Activated CD4-positive, alpha-beta memory T cell treated with anti-CD3 and anti-CD28 coated beads for 36 hours (primary cell): ENCODE measurements around the gene CECR2. TPM values are rescaled to one million over a fixed set of nuclear protein-coding genes. Genes with fewer than 3 reads are reported as not detected.

Source experiments
- CTCF ChIA-PET: fragments of 350-600 bp; sonication (Branson Sonifier 250); formaldehyde crosslinking; loops from one replicate; lab custom pipeline; 2021; ENCODE audit warnings: antibody characterized with exemption, inconsistent platforms; lab: Charles Lee
- POLR2A ChIA-PET: fragments of 350-600 bp; sonication (Branson Sonifier 250); formaldehyde crosslinking; loops from one replicate; lab custom pipeline; 2021; ENCODE audit warnings: antibody characterized with exemption; lab: Charles Lee
- DNase-seq: peaks from one replicate; pipeline ENCODE4 v3.0.0-alpha.2; 2020
- H3K27ac Mint-ChIP-seq: one replicate; pipeline ENCODE4 v1.8.0; 2021; ENCODE audit warnings: mixed read lengths
- H3K27me3 Mint-ChIP-seq: one replicate; pipeline ENCODE4 v1.8.0; 2021; ENCODE audit warnings: mixed read lengths
- H3K36me3 Mint-ChIP-seq: one replicate; pipeline ENCODE4 v1.8.0; 2021; ENCODE audit warnings: mixed read lengths
- H3K4me1 Mint-ChIP-seq: one replicate; pipeline ENCODE4 v1.8.0; 2021; ENCODE audit warnings: low read depth, mixed read lengths
- H3K4me3 Mint-ChIP-seq: one replicate; pipeline ENCODE4 v1.8.0; 2021; ENCODE audit warnings: mild to moderate bottlenecking, mixed read lengths
- H3K9me3 Mint-ChIP-seq: one replicate; pipeline ENCODE4 v1.8.0; 2021; ENCODE audit warnings: mixed read lengths
- intact Hi-C: fragments of 100-400 bp; cut with micrococcal nuclease; formaldehyde crosslinking; loops from one replicate; pipeline ENCODE4 v1.15.1; 2023
- total RNA-seq, 2 experiments: library from RNA; stranded (reverse); gene quantifications; one replicate each; pipeline ENCODE4 v1.2.3, GENCODE V29; 2021

The CECR2 gene
- total RNA-seq, 2 experiments from 2014 or later, result not detected

DNA sequence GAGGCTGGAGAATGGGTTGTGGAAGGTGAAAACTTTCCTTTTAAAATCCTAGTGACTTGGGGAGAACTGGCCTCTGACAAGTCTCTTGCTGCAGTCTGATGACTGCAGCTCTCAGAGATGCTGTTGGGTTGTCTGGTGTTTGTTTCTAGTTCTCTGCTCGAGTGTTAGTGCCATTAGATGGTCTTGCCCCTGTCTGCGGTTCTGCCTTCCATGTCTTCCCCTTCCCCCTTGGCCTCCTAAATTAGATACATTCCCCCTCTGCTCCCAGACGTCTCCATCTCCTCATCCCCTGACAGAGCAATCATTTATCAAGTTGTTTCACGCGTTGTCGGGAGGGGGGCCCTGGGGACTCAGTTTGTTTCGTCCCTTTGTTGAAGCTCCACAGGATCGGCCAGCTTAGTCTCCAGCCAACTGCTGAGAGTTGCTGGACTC, 67.7 kb downstream of the CECR2 start:
- Mint-ChIP-seq H3K27me3 (peaks cover 8% of the 10 kb centered on the region), H3K4me3 (no peak overlapping the region), H3K4me1 (no peaks in the 10 kb centered on the region), H3K27ac (no peak overlapping the region), H3K9me3 (no peaks in the 10 kb centered on the region), H3K36me3 (no peaks in the 10 kb centered on the region)
- ChIA-PET POLR2A (no interaction called here), CTCF (no interaction called here)
- intact Hi-C loops, result no loop called here
- DNase-seq, result no peak

DNA sequence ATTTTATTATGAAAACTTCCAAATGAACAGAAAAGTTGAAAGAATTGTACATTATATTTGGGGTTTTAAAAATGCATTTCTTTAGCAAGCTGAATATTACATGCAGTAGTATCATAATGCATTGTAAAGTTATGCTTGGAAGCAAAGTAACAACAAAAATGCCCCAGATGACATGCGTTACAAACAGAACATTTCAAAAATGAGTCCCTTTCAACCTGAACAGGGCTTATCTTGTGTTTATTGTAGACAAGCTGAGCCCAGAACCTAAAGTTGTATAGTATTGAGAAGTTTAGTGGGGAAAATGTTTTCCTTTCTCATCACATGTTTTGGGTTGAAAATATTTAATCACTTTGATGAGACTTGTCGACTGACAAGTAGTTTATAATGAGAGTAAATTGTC, 68.8 kb downstream of the CECR2 start:
- Mint-ChIP-seq H3K4me3 (no peak overlapping the region), H3K4me1 (no peaks in the 10 kb centered on the region), H3K27me3 (peaks cover 6% of the 10 kb centered on the region), H3K36me3 (no peaks in the 10 kb centered on the region), H3K27ac (no peak overlapping the region), H3K9me3 (no peaks in the 10 kb centered on the region)
- intact Hi-C loops, result no loop called here
- ChIA-PET CTCF (interaction anchor here (1.5 kb wide), 1 partner anchor 64 kb away, joined by 4 read pairs; no protein-coding TSS in a partner anchor), POLR2A (no interaction called here)
- DNase-seq, result no peak

DNA sequence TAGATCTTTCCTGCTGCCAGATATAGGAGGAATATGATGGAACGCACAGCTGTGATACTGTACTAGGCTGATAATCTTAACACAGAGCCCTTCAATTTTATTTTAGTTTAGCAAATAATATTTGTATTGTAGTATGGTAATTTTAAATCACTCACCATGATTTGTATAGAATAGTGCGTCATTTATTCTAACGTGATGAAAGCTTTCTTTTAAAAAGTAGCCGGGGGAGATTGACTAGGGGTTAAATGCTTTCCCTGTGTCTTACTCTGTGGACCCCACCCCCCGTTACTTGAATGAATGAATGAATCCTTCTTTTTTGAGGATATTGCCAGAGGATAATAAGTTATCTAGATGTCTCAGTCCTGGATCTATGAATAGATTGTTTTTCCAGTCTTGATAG, 72.1 kb downstream of the CECR2 start:
- intact Hi-C loops, result no loop called here
- CTCF ChIA-PET, result no interaction called here
- POLR2A ChIA-PET, result no interaction called here
- Mint-ChIP-seq H3K9me3 (no peaks in the 10 kb centered on the region), H3K27me3 (peaks cover 6% of the 10 kb centered on the region), H3K4me1 (no peaks in the 10 kb centered on the region), H3K27ac (no peak overlapping the region), H3K4me3 (no peak overlapping the region), H3K36me3 (no peaks in the 10 kb centered on the region)
- DNase-seq, result no peak

DNA sequence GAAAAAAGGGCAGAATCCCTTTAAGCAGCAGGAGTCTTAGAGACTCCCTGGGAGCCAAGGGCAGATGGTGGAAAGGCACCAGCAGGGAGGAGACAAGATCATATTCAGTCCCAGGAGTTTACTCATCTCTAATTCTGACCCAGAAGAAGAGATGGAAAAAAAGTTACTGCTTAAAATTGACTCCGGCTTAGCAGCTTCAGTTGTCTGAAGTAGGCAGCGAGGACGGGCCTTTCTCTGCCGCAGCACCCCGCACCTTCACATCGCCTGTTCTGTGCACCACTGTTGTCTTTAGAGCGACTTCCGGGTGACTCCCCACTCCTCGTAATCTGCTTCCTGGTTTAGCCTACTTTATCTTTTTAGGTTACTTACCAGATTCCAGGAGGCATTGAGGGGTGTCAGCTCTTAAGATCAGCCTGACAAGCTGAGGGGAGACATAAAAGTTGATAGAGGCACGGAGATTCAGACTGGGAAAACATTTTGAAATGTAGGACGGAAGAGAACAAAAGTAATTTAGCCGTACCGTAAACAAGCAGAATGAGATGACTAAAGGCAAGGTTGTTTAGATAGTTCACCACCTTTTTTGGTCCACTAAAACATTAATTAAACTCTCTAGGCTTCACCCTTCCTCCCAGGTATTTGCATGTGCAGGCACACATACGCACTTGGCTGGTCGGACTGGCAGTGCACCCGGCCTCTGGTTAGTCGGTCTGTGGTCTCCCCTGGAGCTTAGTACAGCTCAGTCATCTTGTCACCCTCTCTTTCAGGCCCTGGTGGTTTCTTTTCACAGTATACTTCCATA, 74.3 kb downstream of the CECR2 start:
- no peak for DNase-seq
- Mint-ChIP-seq H3K36me3 (no peaks in the 10 kb centered on the region), H3K4me1 (no peaks in the 10 kb centered on the region), H3K27ac (no peak overlapping the region), H3K27me3 (no peaks in the 10 kb centered on the region), H3K9me3 (no peaks in the 10 kb centered on the region), H3K4me3 (no peak overlapping the region)
- intact Hi-C loops, result no loop called here
- ChIA-PET POLR2A (no interaction called here), CTCF (no interaction called here)

DNA sequence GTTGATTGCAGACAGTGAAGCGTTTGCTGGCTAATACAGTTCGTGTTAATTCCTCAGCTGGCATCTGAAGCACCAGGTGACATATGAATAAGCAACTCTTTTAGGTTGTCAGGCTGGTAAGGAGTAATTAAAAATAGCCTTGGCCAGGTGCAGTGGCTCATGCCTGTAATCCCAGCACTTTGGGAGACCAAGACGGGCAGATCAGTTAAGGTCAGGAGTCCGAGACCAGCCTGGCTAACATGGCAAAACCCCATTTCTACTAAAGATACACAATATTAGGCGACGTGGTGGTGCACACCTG, 74.9 kb downstream of the CECR2 start:
- H3K9me3 Mint-ChIP-seq, result no peaks in the 10 kb centered on the region
- DNase-seq, result no peak
- H3K27ac Mint-ChIP-seq, result no peak overlapping the region
- no peak overlapping the region for H3K4me3 Mint-ChIP-seq
- no peaks in the 10 kb centered on the region for H3K27me3 Mint-ChIP-seq
- CTCF ChIA-PET, result no interaction called here
- intact Hi-C loops, result no loop called here
- H3K36me3 Mint-ChIP-seq, result no peaks in the 10 kb centered on the region
- no peaks in the 10 kb centered on the region for H3K4me1 Mint-ChIP-seq
- POLR2A ChIA-PET, result no interaction called here

DNA sequence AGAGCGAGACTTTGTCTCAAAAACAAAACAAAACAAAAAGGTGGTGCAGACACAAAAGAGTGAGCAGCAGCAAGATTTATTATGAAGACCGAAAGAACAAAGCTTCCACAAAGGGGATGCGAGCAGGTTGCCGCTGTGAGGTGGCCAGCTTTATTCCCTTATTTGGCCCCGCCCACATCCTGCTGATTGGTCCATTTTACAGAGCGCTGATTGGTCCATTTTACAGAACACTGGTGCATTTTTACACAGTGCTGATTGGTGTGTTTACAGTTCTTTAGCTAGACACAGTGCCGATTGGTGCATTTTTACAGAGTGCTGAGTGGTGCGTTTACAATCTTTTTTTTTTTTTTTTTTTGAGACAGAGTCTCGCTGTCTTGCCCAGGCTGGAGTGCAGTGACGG, 77.4 kb downstream of the CECR2 start:
- POLR2A ChIA-PET, result no interaction called here
- no peak overlapping the region for H3K4me3 Mint-ChIP-seq
- H3K36me3 Mint-ChIP-seq, result no peaks in the 10 kb centered on the region
- DNase-seq, result no peak
- no peaks in the 10 kb centered on the region for H3K27me3 Mint-ChIP-seq
- intact Hi-C loops, result no loop called here
- no peaks in the 10 kb centered on the region for H3K4me1 Mint-ChIP-seq
- CTCF ChIA-PET, result interaction anchor here (0.7 kb wide), 1 partner anchor 81 kb away, joined by 3 read pairs; no protein-coding TSS in a partner anchor
- no peaks in the 10 kb centered on the region for H3K9me3 Mint-ChIP-seq
- no peak overlapping the region for H3K27ac Mint-ChIP-seq

DNA sequence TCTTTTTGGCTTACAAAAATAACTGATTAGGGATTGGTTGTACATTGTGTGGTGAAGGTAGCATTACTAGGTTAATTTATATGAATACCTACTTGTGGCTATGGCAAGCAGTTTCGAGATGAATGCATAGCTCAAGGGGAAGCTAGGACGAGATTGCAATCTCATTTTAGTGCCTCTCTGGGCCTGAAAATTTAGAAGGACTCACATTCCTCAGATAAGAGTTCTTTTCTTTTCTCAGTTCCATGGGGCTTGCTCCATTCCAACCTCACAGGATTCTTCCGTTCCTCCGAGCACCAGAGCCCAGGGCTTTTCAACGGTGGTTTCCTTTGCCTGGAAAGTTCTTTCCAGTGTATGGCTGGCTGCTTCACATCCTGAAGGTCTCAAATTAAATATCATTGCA, 82.1 kb downstream of the CECR2 start:
- H3K4me1 Mint-ChIP-seq, result no peaks in the 10 kb centered on the region
- POLR2A ChIA-PET, result no interaction called here
- H3K36me3 Mint-ChIP-seq, result no peaks in the 10 kb centered on the region
- H3K27ac Mint-ChIP-seq, result no peak overlapping the region
- CTCF ChIA-PET, result no interaction called here
- H3K4me3 Mint-ChIP-seq, result no peak overlapping the region
- no peak for DNase-seq
- no peaks in the 10 kb centered on the region for H3K9me3 Mint-ChIP-seq
- H3K27me3 Mint-ChIP-seq, result no peaks in the 10 kb centered on the region
- intact Hi-C loops, result no loop called here

DNA sequence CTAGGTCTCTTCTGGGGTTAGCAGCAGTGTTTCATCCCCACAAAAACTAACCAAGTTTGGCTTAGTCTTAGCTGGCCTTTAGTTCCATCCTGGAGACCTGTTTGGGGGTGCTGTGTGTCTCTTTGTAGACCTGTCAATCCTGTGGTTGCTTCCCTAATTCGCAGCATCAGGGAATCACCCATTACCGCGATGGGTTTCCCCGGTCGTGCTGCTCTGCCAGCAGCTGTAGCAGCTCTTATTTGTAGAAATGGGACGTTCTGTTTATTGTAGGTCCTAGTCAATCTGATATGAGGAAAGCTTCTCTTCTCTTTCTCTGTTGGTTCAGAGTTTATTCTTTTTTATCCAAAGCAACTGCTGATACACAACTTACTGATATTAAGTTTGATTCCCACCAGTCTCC, 91.6 kb downstream of the CECR2 start:
- H3K9me3 Mint-ChIP-seq, result no peaks in the 10 kb centered on the region
- no peak overlapping the region for H3K4me3 Mint-ChIP-seq
- POLR2A ChIA-PET, result no interaction called here
- no peak for DNase-seq
- intact Hi-C loops, result no loop called here
- CTCF ChIA-PET, result no interaction called here
- no peaks in the 10 kb centered on the region for H3K27me3 Mint-ChIP-seq
- no peak overlapping the region for H3K27ac Mint-ChIP-seq
- H3K36me3 Mint-ChIP-seq, result no peaks in the 10 kb centered on the region
- H3K4me1 Mint-ChIP-seq, result no peaks in the 10 kb centered on the region

DNA sequence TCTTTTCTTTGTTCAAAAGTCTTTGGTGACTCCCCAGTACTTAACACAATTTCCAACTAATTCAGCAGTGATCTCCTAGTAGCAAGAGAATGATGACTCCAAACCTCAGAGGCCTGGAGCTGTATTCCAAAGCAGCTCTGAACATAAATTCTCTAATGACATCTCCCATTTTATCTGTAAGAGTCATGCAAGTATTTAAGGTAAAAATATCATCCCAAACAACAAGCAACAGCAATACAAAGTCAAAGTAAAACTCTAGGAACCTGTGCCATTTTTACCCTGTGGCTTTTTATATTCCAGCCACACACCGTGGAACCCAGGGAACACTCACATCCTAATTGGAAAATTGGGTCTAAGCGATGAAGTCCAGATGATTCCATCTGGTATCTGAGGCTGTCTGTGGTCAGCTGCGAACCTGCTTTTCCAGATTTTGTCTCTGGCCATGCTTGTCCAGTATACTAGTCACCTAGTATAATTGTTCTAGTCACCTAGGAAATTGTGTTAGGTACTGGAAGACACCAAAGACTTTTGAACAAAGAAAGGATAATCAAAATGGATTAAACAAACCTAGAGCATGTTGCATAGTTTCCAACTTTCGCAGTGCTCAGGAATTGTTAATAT, 101.7 kb downstream of the CECR2 start:
- intact Hi-C loops, result no loop called here
- ChIA-PET CTCF (no interaction called here), POLR2A (interaction anchor here (0.6 kb wide), 1 partner anchor 26 kb away, joined by 3 read pairs; no protein-coding TSS in a partner anchor)
- DNase-seq, result no peak
- Mint-ChIP-seq H3K4me1 (no peaks in the 10 kb centered on the region), H3K27me3 (peaks cover 10% of the 10 kb centered on the region), H3K27ac (no peak overlapping the region), H3K4me3 (no peak overlapping the region), H3K36me3 (no peaks in the 10 kb centered on the region), H3K9me3 (no peaks in the 10 kb centered on the region)

DNA sequence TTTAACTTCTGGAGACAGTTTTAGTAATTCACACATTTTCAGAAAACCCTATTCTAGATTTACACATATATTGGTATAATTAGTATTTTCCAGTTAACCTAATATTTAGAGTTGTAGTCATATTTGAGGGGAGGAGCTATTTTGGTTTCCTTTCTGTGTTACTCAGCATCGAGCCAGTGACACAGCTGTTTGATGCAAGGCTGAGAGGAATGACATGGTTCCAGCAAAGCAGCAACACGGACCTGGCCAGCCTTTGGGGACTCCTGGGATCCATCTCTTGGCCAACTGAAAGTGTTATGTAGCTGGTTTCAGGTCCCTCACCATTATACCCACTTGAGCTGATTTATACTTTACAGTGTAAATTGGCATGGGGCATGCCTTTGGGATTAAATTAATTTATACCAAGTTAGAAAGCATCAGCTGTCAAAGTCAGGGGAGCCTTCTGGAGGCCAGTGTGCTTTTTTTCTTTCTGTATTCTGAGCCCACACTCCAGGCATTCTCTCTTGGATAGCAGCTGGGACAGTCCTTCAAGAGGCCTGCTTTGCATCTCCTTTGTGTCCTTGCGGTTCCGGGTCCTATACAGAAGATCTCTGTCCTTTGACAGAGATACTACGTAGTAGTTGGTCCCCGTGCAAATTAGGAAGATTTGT, 102.8 kb downstream of the CECR2 start:
- H3K4me1 Mint-ChIP-seq, result no peaks in the 10 kb centered on the region
- no peak overlapping the region for H3K27ac Mint-ChIP-seq
- peaks cover 9% of the 10 kb centered on the region for H3K27me3 Mint-ChIP-seq
- DNase-seq, result no peak
- intact Hi-C loops, result no loop called here
- H3K9me3 Mint-ChIP-seq, result no peaks in the 10 kb centered on the region
- ChIA-PET POLR2A (no interaction called here), CTCF (no interaction called here)
- no peaks in the 10 kb centered on the region for H3K36me3 Mint-ChIP-seq
- no peak overlapping the region for H3K4me3 Mint-ChIP-seq

DNA sequence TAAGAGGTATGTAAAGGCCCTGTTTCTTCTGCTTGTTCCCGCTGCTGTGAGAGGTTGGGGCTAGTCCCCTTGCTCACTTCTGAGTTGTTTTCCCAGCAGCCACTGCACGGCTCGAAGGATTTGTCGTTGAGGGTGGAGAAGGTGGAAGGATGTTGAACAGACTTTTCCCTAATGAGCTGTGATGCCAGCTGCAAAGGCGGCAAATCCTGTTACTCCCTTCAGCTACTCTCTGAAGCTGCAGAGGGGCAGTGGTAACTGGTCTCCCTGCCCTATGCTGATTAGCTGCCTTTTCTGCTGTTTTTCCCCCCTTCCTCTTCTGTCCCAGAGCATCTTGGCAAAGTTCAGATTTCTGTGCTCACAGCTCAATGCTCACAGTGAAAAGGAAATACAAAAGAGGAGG, 103.7 kb downstream of the CECR2 start:
- intact Hi-C loops, result no loop called here
- CTCF ChIA-PET, result interaction anchor here (0.8 to 0.9 kb wide), 2 partner anchors 28 to 301 kb away, joined by 3 read pairs; no protein-coding TSS in a partner anchor
- peaks cover 17% of the 10 kb centered on the region for H3K27me3 Mint-ChIP-seq
- H3K36me3 Mint-ChIP-seq, result no peaks in the 10 kb centered on the region
- no peak overlapping the region for H3K4me3 Mint-ChIP-seq
- POLR2A ChIA-PET, result no interaction called here
- H3K27ac Mint-ChIP-seq, result no peak overlapping the region
- DNase-seq, result no peak
- no peaks in the 10 kb centered on the region for H3K9me3 Mint-ChIP-seq
- H3K4me1 Mint-ChIP-seq, result no peaks in the 10 kb centered on the region

DNA sequence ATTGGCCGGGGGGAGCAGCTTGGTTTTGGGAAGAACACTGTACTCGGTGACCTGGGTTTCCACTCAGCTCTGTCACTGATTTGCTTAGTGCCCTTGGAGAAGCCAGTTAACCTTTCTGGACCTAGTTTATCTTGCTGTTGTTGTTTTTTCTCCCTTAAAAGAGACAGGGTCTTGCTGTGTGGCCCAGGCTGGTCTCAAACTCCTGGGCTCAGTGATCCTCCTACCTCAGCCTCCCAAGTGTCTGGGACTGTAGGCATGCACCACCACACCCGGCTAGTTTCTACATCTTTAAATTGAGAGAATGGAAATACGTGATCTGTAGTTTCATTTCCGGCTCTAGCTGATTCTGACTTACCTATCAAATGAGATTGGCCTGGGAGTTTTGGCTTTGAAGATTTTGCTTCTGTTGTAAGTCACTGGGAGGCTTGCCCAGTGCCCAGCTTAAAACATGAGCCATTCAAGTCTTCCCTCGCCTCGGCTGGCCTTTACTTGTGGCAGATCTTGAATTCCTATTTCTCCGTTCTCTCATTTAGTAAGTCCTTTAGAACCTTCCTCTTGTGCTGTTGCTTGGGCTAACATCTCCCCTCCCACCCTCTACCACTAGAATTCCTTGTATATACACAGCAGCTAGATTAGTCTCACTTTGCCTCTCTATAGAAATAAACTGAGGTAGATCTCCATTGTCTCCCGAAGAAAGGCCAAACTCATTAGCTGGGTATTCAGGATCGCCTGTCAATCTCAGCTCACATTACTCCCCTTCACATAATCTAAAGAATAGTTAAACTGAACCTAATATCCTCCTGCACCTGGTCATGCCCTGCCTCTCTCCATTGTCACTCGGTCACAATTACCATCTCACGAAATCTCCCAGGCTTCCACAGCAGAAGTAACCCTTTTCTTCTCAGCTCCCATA, 106.3 kb downstream of the CECR2 start:
- DNase-seq, result no peak
- H3K27me3 Mint-ChIP-seq, result peaks cover 24% of the 10 kb centered on the region
- H3K4me3 Mint-ChIP-seq, result no peak overlapping the region
- ChIA-PET POLR2A (no interaction called here), CTCF (interaction anchor here (0.5 kb wide), 1 partner anchor 168 kb away, joined by 3 read pairs; no protein-coding TSS in a partner anchor)
- H3K9me3 Mint-ChIP-seq, result no peaks in the 10 kb centered on the region
- H3K4me1 Mint-ChIP-seq, result no peaks in the 10 kb centered on the region
- H3K36me3 Mint-ChIP-seq, result no peaks in the 10 kb centered on the region
- no peak overlapping the region for H3K27ac Mint-ChIP-seq
- intact Hi-C loops, result no loop called here
